HL-60 (cell line): ENCODE measurements around the gene MACC1.

ENCODE experiments used
- DNase-seq, 2 experiments: peaks; one replicate each; pipeline ENCODE4 v3.0.0-alpha.2; 2010 to 2020; ENCODE audit warnings: low read depth in 1 of 2, low spot score in 1 of 2
- H3K27ac ChIP-seq: fragments of 250-450 bp; sonication (Bioruptor Pico); replicated peaks from 2 replicates; pipeline ENCODE4 v1.5.1; 2020; ENCODE audit warnings: mild to moderate bottlenecking, moderate library complexity
- H3K27me3 ChIP-seq: fragments of 250-450 bp; sonication (Bioruptor Pico); 2 replicates; pipeline ENCODE4 v1.5.1; 2021; ENCODE audit warnings: mild to moderate bottlenecking, moderate library complexity; ENCODE audit not compliant: insufficient read depth, poor library complexity, severe bottlenecking
- H3K4me3 ChIP-seq: replicated peaks from 2 replicates; pipeline ENCODE4 v1.5.1; 2011; ENCODE audit warnings: mild to moderate bottlenecking, control low read depth, low read length; ENCODE audit not compliant: insufficient read depth
- GABPA ChIP-seq: IDR thresholded peaks from 2 replicates; pipeline ENCODE4 v1.6.1; 2012; ENCODE audit warnings: low read depth
- POLR2AphosphoS5 ChIP-seq: IDR thresholded peaks from 2 replicates; pipeline ENCODE4 v1.6.1; 2012; ENCODE audit warnings: low read depth
- REST ChIP-seq: IDR thresholded peaks from 2 replicates; pipeline ENCODE4 v1.6.1; 2012; ENCODE audit warnings: low read depth; ENCODE audit not compliant: insufficient replicate concordance
- SPI1 ChIP-seq: IDR thresholded peaks from 2 replicates; pipeline ENCODE4 v1.6.1; 2012; ENCODE audit warnings: low read depth, mild to moderate bottlenecking, borderline replicate concordance
- TF ChIP-seq, protein P1 (sequence below): IDR thresholded peaks from one replicate; pipeline ENCODE4 v1.5.1; 2011; ENCODE audit warnings: low read length, control low read depth, inconsistent platforms; ENCODE audit not compliant: insufficient read depth

The MACC1 gene

DNA sequence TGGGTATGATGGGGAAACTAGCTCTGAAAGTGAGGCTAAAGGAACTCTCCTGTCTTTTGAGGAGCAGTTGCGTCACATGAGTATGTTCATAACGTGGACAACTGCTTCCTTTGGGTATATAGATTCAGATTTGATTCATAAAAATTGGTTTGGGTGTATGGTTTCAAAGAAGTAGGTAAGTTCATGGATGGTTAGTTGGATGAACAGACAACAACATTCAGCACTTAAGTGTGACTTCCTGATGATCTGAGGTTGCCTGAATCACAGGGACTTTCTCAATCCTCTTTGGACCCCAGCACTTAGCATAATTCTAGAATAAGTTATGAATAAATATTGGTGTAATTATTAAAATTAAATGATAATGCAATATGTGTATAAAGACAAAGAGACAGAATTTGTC lies 43.4 kb downstream of the MACC1 start:
- Histone ChIP-seq H3K27me3 (no peaks in the 10 kb centered on the region), H3K27ac (no peak overlapping the region), H3K4me3 (no peak overlapping the region)
- TF ChIP-seq GABPA, result no peak
- TF ChIP-seq, protein P1, sequence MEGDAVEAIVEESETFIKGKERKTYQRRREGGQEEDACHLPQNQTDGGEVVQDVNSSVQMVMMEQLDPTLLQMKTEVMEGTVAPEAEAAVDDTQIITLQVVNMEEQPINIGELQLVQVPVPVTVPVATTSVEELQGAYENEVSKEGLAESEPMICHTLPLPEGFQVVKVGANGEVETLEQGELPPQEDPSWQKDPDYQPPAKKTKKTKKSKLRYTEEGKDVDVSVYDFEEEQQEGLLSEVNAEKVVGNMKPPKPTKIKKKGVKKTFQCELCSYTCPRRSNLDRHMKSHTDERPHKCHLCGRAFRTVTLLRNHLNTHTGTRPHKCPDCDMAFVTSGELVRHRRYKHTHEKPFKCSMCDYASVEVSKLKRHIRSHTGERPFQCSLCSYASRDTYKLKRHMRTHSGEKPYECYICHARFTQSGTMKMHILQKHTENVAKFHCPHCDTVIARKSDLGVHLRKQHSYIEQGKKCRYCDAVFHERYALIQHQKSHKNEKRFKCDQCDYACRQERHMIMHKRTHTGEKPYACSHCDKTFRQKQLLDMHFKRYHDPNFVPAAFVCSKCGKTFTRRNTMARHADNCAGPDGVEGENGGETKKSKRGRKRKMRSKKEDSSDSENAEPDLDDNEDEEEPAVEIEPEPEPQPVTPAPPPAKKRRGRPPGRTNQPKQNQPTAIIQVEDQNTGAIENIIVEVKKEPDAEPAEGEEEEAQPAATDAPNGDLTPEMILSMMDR, result no peak
- TF ChIP-seq POLR2AphosphoS5, result no peak
- TF ChIP-seq REST, result no peak
- TF ChIP-seq SPI1, result no peak
- no peak for DNase-seq

- TF ChIP-seq, protein P1, result peak; percentile 17
- no peak for TF ChIP-seq POLR2AphosphoS5
- no peak overlapping the region for H3K27ac ChIP-seq
- DNase-seq, result peak in 1 of 2 experiments; percentile 34
- H3K27me3 ChIP-seq, result no peaks in the 10 kb centered on the region
- H3K4me3 ChIP-seq, result no peak overlapping the region
These were observed 44.3 kb downstream of the MACC1 start for GRCh38 chr7:20172736-20173334.

DNA sequence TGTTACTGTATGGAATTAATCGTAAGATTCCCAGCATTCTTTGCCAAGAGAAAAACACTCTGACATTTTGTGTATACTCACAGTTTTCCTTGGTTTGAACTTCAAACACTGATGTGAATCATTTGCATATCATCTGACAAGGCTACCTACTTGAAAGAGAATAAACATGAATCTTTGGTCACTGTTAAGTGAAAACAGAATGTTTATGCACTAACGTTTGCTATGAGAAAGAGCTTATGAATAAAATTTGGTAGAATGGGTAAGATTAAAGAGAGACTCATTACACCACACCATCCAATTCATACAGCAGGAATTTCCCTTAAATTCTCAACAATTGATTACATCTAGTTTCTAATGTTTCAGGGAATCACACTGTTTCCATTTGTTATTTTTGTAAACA lies 46.6 kb downstream of the MACC1 start:
- no peak overlapping the region for H3K4me3 ChIP-seq
- H3K27ac ChIP-seq, result no peak overlapping the region
- no peaks in the 10 kb centered on the region for H3K27me3 ChIP-seq
- TF ChIP-seq GABPA, result no peak
- no peak for TF ChIP-seq REST
- TF ChIP-seq POLR2AphosphoS5, result no peak
- TF ChIP-seq, protein P1, result no peak
- no peak for TF ChIP-seq SPI1
- DNase-seq, result no peak

DNA sequence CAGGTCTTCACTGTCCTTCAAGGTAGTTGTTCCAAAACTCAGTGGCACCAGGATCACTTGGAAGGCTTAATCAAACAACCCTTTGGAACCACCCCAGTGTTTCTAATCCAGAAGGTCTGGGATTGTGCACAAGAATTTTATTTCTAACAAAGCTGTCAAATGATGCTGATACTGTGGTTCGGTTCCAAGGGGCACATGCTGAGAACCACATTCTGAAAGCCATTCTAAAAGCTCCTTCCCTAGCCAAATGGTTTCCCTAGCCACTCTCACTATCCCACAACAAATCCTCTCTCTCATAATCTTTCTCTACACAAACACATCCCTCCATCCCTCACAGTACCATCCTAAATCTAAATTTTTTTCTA lies 52.1 kb downstream of the MACC1 start:
- Histone ChIP-seq H3K4me3 (no peak overlapping the region), H3K27me3 (no peaks in the 10 kb centered on the region), H3K27ac (peak overlapping the region; percentile 21; the same call in 1 of the 2 replicates)
- no peak for DNase-seq
- TF ChIP-seq SPI1 (no peak), REST (no peak), GABPA (no peak), POLR2AphosphoS5 (no peak)
- TF ChIP-seq, protein P1, result no peak
